HL-60/S4 treated with retinoic acid at 250 ng/mL for 4 days and 3 days (cell line): Measurements from ENCODE around the gene TAGLN3.

Experiments
- in situ Hi-C: fragments of 300-500 bp; cut with MboI; formaldehyde crosslinking; loops from 2 replicates; pipeline ENCODE4 v1.7.0; 2022; ENCODE audit warnings: low sequenced_read_pairs

TAGLN3 gene

GRCh38 chr3:112041321-112041720, 42.6 kb downstream of the TAGLN3 start:
- in situ Hi-C loops, result no loop called here

GRCh38 chr3:112042842-112043280, 44.1 kb downstream of the TAGLN3 start:
- in situ Hi-C loops, result no loop called here

GRCh38 chr3:112043621-112044201, 45.0 kb downstream of the TAGLN3 start:
- in situ Hi-C loops, result no loop called here

GRCh38 chr3:112046599-112046998, 47.9 kb downstream of the TAGLN3 start:
- in situ Hi-C loops, result no loop called here

GRCh38 chr3:112047264-112047663, 48.5 kb downstream of the TAGLN3 start:
- in situ Hi-C loops, result no loop called here

GRCh38 chr3:112048911-112049310, 50.2 kb downstream of the TAGLN3 start:
- in situ Hi-C loops, result no loop called here

- in situ Hi-C loops, result no loop called here
These were observed 54.5 kb downstream of the TAGLN3 start for GRCh38 chr3:112053229-112053628.

GRCh38 chr3:112056451-112056929, 57.8 kb downstream of the TAGLN3 start:
- in situ Hi-C loops, result no loop called here

- in situ Hi-C loops, result no loop called here
These were observed 60.8 kb downstream of the TAGLN3 start for GRCh38 chr3:112059497-112059896.

- in situ Hi-C loops, result no loop called here
These were observed 62.4 kb downstream of the TAGLN3 start for GRCh38 chr3:112061152-112061551.
